Endothelial cell of umbilical vein (primary cell): Measurements from ENCODE around the gene MED12L.

ENCODE experiments used
- CTCF ChIP-seq, 2 donors: IDR thresholded peaks; 1 replicate in 1 of 2; 2 replicates in 1 of 2; pipeline ENCODE4 v1.5.1; 2011; ENCODE audit warnings: low read length in 2 of 2, mild to moderate bottlenecking in 2 of 2, moderate library complexity in 2 of 2, control low read depth in 1 of 2, inconsistent platforms in 1 of 2, low read depth in 1 of 2; ENCODE audit not compliant: insufficient read depth in 1 of 2; ENCODE audit errors: extremely low read depth in 1 of 2
- EZH2 ChIP-seq: IDR thresholded peaks from 2 replicates; pipeline ENCODE4 v1.6.1; 2012; ENCODE audit warnings: borderline replicate concordance, low read depth, mild to moderate bottlenecking, moderate library complexity, low read length, inconsistent platforms; ENCODE audit not compliant: severe bottlenecking
- POLR2A ChIP-seq: IDR thresholded peaks from 2 replicates; pipeline ENCODE4 v1.6.1; 2012; ENCODE audit warnings: low read depth, mild to moderate bottlenecking, control low read depth, low read length

DNA sequence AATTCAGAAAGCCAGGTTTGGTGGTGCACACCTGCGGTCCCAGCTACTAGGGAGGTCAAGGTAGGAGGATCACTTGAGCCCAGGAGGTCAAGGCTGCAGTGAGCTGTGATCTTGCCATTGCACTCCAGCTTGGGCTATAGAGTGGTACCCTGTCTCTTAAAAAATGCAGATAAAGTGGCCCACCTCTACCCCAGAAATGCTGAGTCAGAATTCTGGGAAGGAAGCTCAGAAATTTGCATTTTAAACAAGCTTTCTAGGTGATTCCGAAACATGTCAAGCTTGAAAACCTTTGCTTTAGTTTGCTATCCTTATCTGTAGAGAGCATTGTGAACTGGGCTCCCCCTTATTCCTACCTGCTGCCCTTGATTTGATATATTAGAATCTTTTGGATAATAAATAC, 7.7 kb downstream of the MED12L start:
- no peak for TF ChIP-seq EZH2
- TF ChIP-seq CTCF (IDR thresholded peaks at IDR 0.05; ENCODE audit: extremely low read depth in 1 of 2, insufficient read depth in 1 of 2, low read depth in 1 of 2, low read length in 2 of 2): no peak
- TF ChIP-seq POLR2A: no peak
